ENCODE results near the gene CTDNEP1.
A peak's percentile ranks its signal among the peaks of the same experiment; 100 is the strongest.

CTDNEP1 gene

GRCh38 chr17:7224110-7224509 lies 27.4 kb downstream of the CTDNEP1 start:
- CTCF ChIA-PET = interaction anchor here (1.2 to 4.9 kb wide), 4 partner anchors 8 to 72 kb away, joined by 3 to 39 read pairs (median 3); no protein-coding TSS in a partner anchor
- H3K27ac ChIP-seq (ENCODE audit: insufficient read depth in 1 of 2, low read depth in 1 of 2, low read length in 2 of 2, poor library complexity in 1 of 2, severe bottlenecking in 2 of 2) = no peak overlapping the region
- DNase-seq = no peak
- H3K27me3 ChIP-seq (replicated peaks in 2 of 5; ENCODE audit: control insufficient read depth in 4 of 5, insufficient read depth in 5 of 5, low read length in 4 of 5) = no peaks in the 10 kb centered on the region
- H3K9me3 ChIP-seq (ENCODE audit: control extremely low read depth in 1 of 5, control insufficient read depth in 4 of 5, insufficient read depth in 2 of 5, low read depth in 1 of 5, low read length in 4 of 5) = no peaks in the 10 kb centered on the region
- peaks cover 0 to 23% (median 20%) of the 10 kb centered on the region in 4 experiments for H3K4me1 ChIP-seq (ENCODE audit: control extremely low read depth in 1 of 4, control insufficient read depth in 4 of 4, insufficient read depth in 4 of 4, low read length in 3 of 4)
- WGBS (ENCODE audit: insufficient coverage) = 94% methylated on average over 6 of the region's 10 CpGs
- H3K4me3 ChIP-seq (ENCODE audit: control insufficient read depth in 1 of 7, extremely low read depth in 1 of 7, insufficient read depth in 4 of 7, low read depth in 2 of 7, low read length in 6 of 7) = no peak overlapping the region
- peaks cover 13 to 80% (median 58%) of the 10 kb centered on the region in 4 experiments for H3K36me3 ChIP-seq (ENCODE audit: control insufficient read depth in 4 of 4, insufficient read depth in 4 of 4, low read length in 3 of 4)
- POLR2A ChIA-PET = no interaction called here

- Histone ChIP-seq H3K9me3 (ENCODE audit: control extremely low read depth in 1 of 5, control insufficient read depth in 4 of 5, insufficient read depth in 2 of 5, low read depth in 1 of 5, low read length in 4 of 5) (no peaks in the 10 kb centered on the region), H3K4me1 (ENCODE audit: control extremely low read depth in 1 of 4, control insufficient read depth in 4 of 4, insufficient read depth in 4 of 4, low read length in 3 of 4) (peaks cover 0 to 31% (median 28%) of the 10 kb centered on the region in 4 experiments), H3K27ac (ENCODE audit: insufficient read depth in 1 of 2, low read depth in 1 of 2, low read length in 2 of 2, poor library complexity in 1 of 2, severe bottlenecking in 2 of 2) (no peak overlapping the region), H3K4me3 (ENCODE audit: control insufficient read depth in 1 of 7, extremely low read depth in 1 of 7, insufficient read depth in 4 of 7, low read depth in 2 of 7, low read length in 6 of 7) (no peak overlapping the region), H3K27me3 (replicated peaks in 2 of 5; ENCODE audit: control insufficient read depth in 4 of 5, insufficient read depth in 5 of 5, low read length in 4 of 5) (no peaks in the 10 kb centered on the region), H3K36me3 (ENCODE audit: control insufficient read depth in 4 of 4, insufficient read depth in 4 of 4, low read length in 3 of 4) (peaks cover 13 to 73% (median 54%) of the 10 kb centered on the region in 4 experiments)
- WGBS (ENCODE audit: insufficient coverage) = 100% methylated on average over 4 of the region's 4 CpGs
- ChIA-PET POLR2A (no interaction called here), CTCF (interaction anchor here (1.2 to 4.9 kb wide), 3 partner anchors 9 to 73 kb away, joined by 3 to 39 read pairs (median 8); no protein-coding TSS in a partner anchor)
- no peak for DNase-seq
Measured at GRCh38 chr17:7223375-7223774, 28.2 kb downstream of the CTDNEP1 start.

- Histone ChIP-seq H3K4me3 (ENCODE audit: control insufficient read depth in 1 of 7, extremely low read depth in 1 of 7, insufficient read depth in 4 of 7, low read depth in 2 of 7, low read length in 6 of 7) (no peak overlapping the region), H3K9me3 (ENCODE audit: control extremely low read depth in 1 of 5, control insufficient read depth in 4 of 5, insufficient read depth in 2 of 5, low read depth in 1 of 5, low read length in 4 of 5) (no peaks in the 10 kb centered on the region), H3K27me3 (replicated peaks in 2 of 5; ENCODE audit: control insufficient read depth in 4 of 5, insufficient read depth in 5 of 5, low read length in 4 of 5) (no peaks in the 10 kb centered on the region), H3K4me1 (ENCODE audit: control extremely low read depth in 1 of 4, control insufficient read depth in 4 of 4, insufficient read depth in 4 of 4, low read length in 3 of 4) (peaks cover 0 to 35% (median 32%) of the 10 kb centered on the region in 4 experiments), H3K27ac (ENCODE audit: insufficient read depth in 1 of 2, low read depth in 1 of 2, low read length in 2 of 2, poor library complexity in 1 of 2, severe bottlenecking in 2 of 2) (no peak overlapping the region), H3K36me3 (ENCODE audit: control insufficient read depth in 4 of 4, insufficient read depth in 4 of 4, low read length in 3 of 4) (peaks cover 10 to 69% (median 52%) of the 10 kb centered on the region in 4 experiments)
- POLR2A ChIA-PET = no interaction called here
- 92% methylated on average over 5 of the region's 7 CpGs for WGBS (ENCODE audit: insufficient coverage)
- no peak for DNase-seq
- CTCF ChIA-PET = interaction anchor here (1.1 to 5.3 kb wide), 4 partner anchors 11 to 73 kb away, joined by 3 to 75 read pairs (median 24); partner anchors contain the start of gene DVL2
Measured at GRCh38 chr17:7222972-7223292, 28.6 kb downstream of the CTDNEP1 start.

- peaks cover 0 to 40% (median 36%) of the 10 kb centered on the region in 4 experiments for H3K4me1 ChIP-seq (ENCODE audit: control extremely low read depth in 1 of 4, control insufficient read depth in 4 of 4, insufficient read depth in 4 of 4, low read length in 3 of 4)
- H3K9me3 ChIP-seq (ENCODE audit: control extremely low read depth in 1 of 5, control insufficient read depth in 4 of 5, insufficient read depth in 2 of 5, low read depth in 1 of 5, low read length in 4 of 5) = no peaks in the 10 kb centered on the region
- H3K36me3 ChIP-seq (ENCODE audit: control insufficient read depth in 4 of 4, insufficient read depth in 4 of 4, low read length in 3 of 4) = peaks cover 10 to 63% (median 49%) of the 10 kb centered on the region in 4 experiments
- H3K27ac ChIP-seq (ENCODE audit: insufficient read depth in 1 of 2, low read depth in 1 of 2, low read length in 2 of 2, poor library complexity in 1 of 2, severe bottlenecking in 2 of 2) = no peak overlapping the region
- H3K4me3 ChIP-seq (ENCODE audit: control insufficient read depth in 1 of 7, extremely low read depth in 1 of 7, insufficient read depth in 4 of 7, low read depth in 2 of 7, low read length in 6 of 7) = no peak overlapping the region
- ChIA-PET CTCF (interaction anchor here (1.1 to 5.3 kb wide), 5 partner anchors 11 to 123 kb away, joined by 3 to 75 read pairs (median 8); partner anchors contain the start of gene DVL2), POLR2A (interaction anchor here (1.3 kb wide), 1 partner anchor 12 kb away, joined by 3 read pairs; the partner anchor contains the start of gene DVL2)
- H3K27me3 ChIP-seq (replicated peaks in 2 of 5; ENCODE audit: control insufficient read depth in 4 of 5, insufficient read depth in 5 of 5, low read length in 4 of 5) = no peaks in the 10 kb centered on the region
- WGBS (ENCODE audit: insufficient coverage) = 99% methylated on average over 13 of the region's 15 CpGs
- no peak for DNase-seq
Measured at GRCh38 chr17:7222093-7222971, 29.2 kb downstream of the CTDNEP1 start.

GRCh38 chr17:7221278-7222092 lies 30.0 kb downstream of the CTDNEP1 start:
- Histone ChIP-seq H3K27me3 (replicated peaks in 2 of 5; ENCODE audit: control insufficient read depth in 4 of 5, insufficient read depth in 5 of 5, low read length in 4 of 5) (no peaks in the 10 kb centered on the region), H3K4me3 (ENCODE audit: control insufficient read depth in 1 of 7, extremely low read depth in 1 of 7, insufficient read depth in 4 of 7, low read depth in 2 of 7, low read length in 6 of 7) (peak overlapping the region in 1 of 7 experiments; percentile 89), H3K4me1 (ENCODE audit: control extremely low read depth in 1 of 4, control insufficient read depth in 4 of 4, insufficient read depth in 4 of 4, low read length in 3 of 4) (peaks cover 0 to 45% (median 41%) of the 10 kb centered on the region in 4 experiments), H3K9me3 (ENCODE audit: control extremely low read depth in 1 of 5, control insufficient read depth in 4 of 5, insufficient read depth in 2 of 5, low read depth in 1 of 5, low read length in 4 of 5) (no peaks in the 10 kb centered on the region), H3K27ac (ENCODE audit: insufficient read depth in 1 of 2, low read depth in 1 of 2, low read length in 2 of 2, poor library complexity in 1 of 2, severe bottlenecking in 2 of 2) (no peak overlapping the region), H3K36me3 (ENCODE audit: control insufficient read depth in 4 of 4, insufficient read depth in 4 of 4, low read length in 3 of 4) (peaks cover 4 to 54% (median 44%) of the 10 kb centered on the region in 4 experiments)
- POLR2A ChIA-PET = interaction anchor here (0.6 to 2.9 kb wide), 6 partner anchors 13 to 115 kb away, joined by 3 to 21 read pairs (median 4); partner anchors contain the start of genes ACAP1, DVL2 and PHF23
- WGBS (ENCODE audit: insufficient coverage) = 93% methylated on average over 10 of the region's 10 CpGs
- DNase-seq = no peak
- CTCF ChIA-PET = interaction anchor here (0.7 to 5.3 kb wide), 21 partner anchors 9 to 177 kb away, joined by 3 to 75 read pairs (median 4); partner anchors contain the start of genes ACAP1, ASGR1, DVL2 and GABARAP

- 23% methylated on average over 9 of the region's 11 CpGs for WGBS (ENCODE audit: insufficient coverage)
- peak overlapping the region; percentile 58 to 76 for H3K27ac ChIP-seq (ENCODE audit: insufficient read depth in 1 of 2, low read depth in 1 of 2, low read length in 2 of 2, poor library complexity in 1 of 2, severe bottlenecking in 2 of 2)
- peaks cover 0 to 52% (median 49%) of the 10 kb centered on the region in 4 experiments for H3K4me1 ChIP-seq (ENCODE audit: control extremely low read depth in 1 of 4, control insufficient read depth in 4 of 4, insufficient read depth in 4 of 4, low read length in 3 of 4)
- H3K36me3 ChIP-seq (ENCODE audit: control insufficient read depth in 4 of 4, insufficient read depth in 4 of 4, low read length in 3 of 4) = peaks cover 4 to 47% (median 41%) of the 10 kb centered on the region in 4 experiments
- ChIA-PET CTCF (interaction anchor here (0.7 to 5.3 kb wide), 22 partner anchors 8 to 177 kb away, joined by 3 to 75 read pairs (median 4); partner anchors contain the start of genes ACAP1, ASGR1, DVL2 and GABARAP), POLR2A (interaction anchor here (0.6 to 2.9 kb wide), 7 partner anchors 14 to 791 kb away, joined by 3 to 21 read pairs (median 4); partner anchors contain the start of genes ACAP1, DVL2 and PHF23)
- no peaks in the 10 kb centered on the region for H3K9me3 ChIP-seq (ENCODE audit: control extremely low read depth in 1 of 5, control insufficient read depth in 4 of 5, insufficient read depth in 2 of 5, low read depth in 1 of 5, low read length in 4 of 5)
- H3K27me3 ChIP-seq (replicated peaks in 2 of 5; ENCODE audit: control insufficient read depth in 4 of 5, insufficient read depth in 5 of 5, low read length in 4 of 5) = no peaks in the 10 kb centered on the region
- DNase-seq = peak; percentile 70 to 81 (median 80)
- peak overlapping the region; percentile 79 to 94 (median 87) for H3K4me3 ChIP-seq (ENCODE audit: control insufficient read depth in 1 of 7, extremely low read depth in 1 of 7, insufficient read depth in 4 of 7, low read depth in 2 of 7, low read length in 6 of 7)
Measured at GRCh38 chr17:7220593-7221277, 30.8 kb downstream of the CTDNEP1 start.
